Breast epithelium (tissue), 4 donors: ENCODE results near the gene TAL2. TPM values are rescaled to one million over a fixed set of nuclear protein-coding genes. Genes with fewer than 3 reads are reported as not detected.

Source experiments
- DNase-seq, 2 donors: peaks; one replicate each; pipeline ENCODE4 v3.0.0-alpha.2; 2019; ENCODE audit warnings: low spot score in 2 of 2
- H3K27ac ChIP-seq, 2 donors: fragments of 200-600 bp; sonication (generic) in 1 of 2; one replicate each; pipeline ENCODE4 v1.5.1; 2016 to 2019; ENCODE audit warnings: mild to moderate bottlenecking in 1 of 2
- H3K27me3 ChIP-seq, 2 donors: fragments of 200-600 bp; sonication (generic) in 1 of 2; one replicate each; pipeline versions ENCODE4 v1.5.1 to v1.6.0; 2017 to 2019; ENCODE audit warnings: control low read depth in 1 of 2, mild to moderate bottlenecking in 1 of 2
- H3K36me3 ChIP-seq: fragments of 200-600 bp; one replicate; pipeline ENCODE4 v1.5.1; 2019
- H3K4me1 ChIP-seq, 2 donors: fragments of 200-600 bp; sonication (generic); one replicate each; pipeline ENCODE4 v1.5.1; 2016 to 2019; ENCODE audit warnings: control low read depth in 1 of 2
- H3K4me3 ChIP-seq, 3 donors: fragments of 200-600 bp; sonication (generic); 1 replicate in 2 of 3; 2 replicates in 1 of 3; pipeline ENCODE4 v1.5.1; 2016 to 2019; ENCODE audit warnings: mild to moderate bottlenecking in 3 of 3, moderate library complexity in 2 of 3
- H3K9me3 ChIP-seq, 2 donors: fragments of 200-600 bp; sonication (generic) in 1 of 2; one replicate each; pipeline ENCODE4 v1.5.1; 2016 to 2019; ENCODE audit warnings: control low read depth in 1 of 2
- POLR2A ChIP-seq: fragments of 450-650 bp; IDR thresholded peaks from one replicate; pipeline ENCODE4 v1.6.1; 2016; ENCODE audit warnings: antibody characterized with exemption, mild to moderate bottlenecking, moderate library complexity
- POLR2AphosphoS5 ChIP-seq, 3 donors: sonication (generic); formaldehyde crosslinking; IDR thresholded peaks; one replicate each; pipeline ENCODE4 v1.6.1; 2017; ENCODE audit warnings: antibody characterized with exemption in 3 of 3
- intact Hi-C: fragments of 100-400 bp; cut with DNase I; formaldehyde crosslinking; loops from one replicate; pipeline ENCODE4 v1.15.1; 2023; ENCODE audit warnings: low total_unique reads
- total RNA-seq, 3 donors: library from RNA; depleted of rRNA; stranded (reverse); fragments of >200 nt; gene quantifications; one replicate each; pipeline ENCODE4 v1.1.0, GENCODE V29; 2016
- TF ChIP-seq, protein P1 (sequence below), 3 donors: fragments of 450-650 bp; IDR thresholded peaks; one replicate each; pipeline ENCODE4 v1.5.1; 2016 to 2017; ENCODE audit warnings: antibody characterized with exemption in 3 of 3, mild to moderate bottlenecking in 3 of 3, moderate library complexity in 3 of 3

TAL2 gene
- total RNA-seq, 3 donors from 2014 or later: not detected

DNA sequence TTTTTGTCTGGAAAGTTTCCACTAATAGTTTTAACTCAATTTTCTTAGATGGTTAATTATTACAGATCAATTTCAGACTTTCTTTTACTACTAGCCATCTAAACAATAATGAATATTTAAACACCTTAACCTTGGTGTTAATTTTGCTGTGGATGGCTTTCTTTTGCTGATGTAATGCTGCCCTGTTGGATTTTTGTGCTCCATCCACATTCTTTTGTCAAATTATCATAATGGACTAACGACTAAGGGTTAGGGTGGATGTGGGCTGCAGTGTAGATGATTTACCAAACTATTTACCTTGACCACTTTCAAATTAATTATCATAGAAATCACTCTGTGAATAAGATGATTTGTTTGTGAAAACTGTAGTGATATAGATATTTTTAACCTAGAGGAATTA lies 16.5 kb downstream of the TAL2 start:
- Histone ChIP-seq H3K27ac (no peak overlapping the region), H3K27me3 (no peaks in the 10 kb centered on the region), H3K4me3 (no peak overlapping the region), H3K36me3 (no peaks in the 10 kb centered on the region), H3K9me3 (no peaks in the 10 kb centered on the region), H3K4me1 (no peaks in the 10 kb centered on the region)
- no peak for DNase-seq
- intact Hi-C loops: no loop called here
- TF ChIP-seq, protein P1, sequence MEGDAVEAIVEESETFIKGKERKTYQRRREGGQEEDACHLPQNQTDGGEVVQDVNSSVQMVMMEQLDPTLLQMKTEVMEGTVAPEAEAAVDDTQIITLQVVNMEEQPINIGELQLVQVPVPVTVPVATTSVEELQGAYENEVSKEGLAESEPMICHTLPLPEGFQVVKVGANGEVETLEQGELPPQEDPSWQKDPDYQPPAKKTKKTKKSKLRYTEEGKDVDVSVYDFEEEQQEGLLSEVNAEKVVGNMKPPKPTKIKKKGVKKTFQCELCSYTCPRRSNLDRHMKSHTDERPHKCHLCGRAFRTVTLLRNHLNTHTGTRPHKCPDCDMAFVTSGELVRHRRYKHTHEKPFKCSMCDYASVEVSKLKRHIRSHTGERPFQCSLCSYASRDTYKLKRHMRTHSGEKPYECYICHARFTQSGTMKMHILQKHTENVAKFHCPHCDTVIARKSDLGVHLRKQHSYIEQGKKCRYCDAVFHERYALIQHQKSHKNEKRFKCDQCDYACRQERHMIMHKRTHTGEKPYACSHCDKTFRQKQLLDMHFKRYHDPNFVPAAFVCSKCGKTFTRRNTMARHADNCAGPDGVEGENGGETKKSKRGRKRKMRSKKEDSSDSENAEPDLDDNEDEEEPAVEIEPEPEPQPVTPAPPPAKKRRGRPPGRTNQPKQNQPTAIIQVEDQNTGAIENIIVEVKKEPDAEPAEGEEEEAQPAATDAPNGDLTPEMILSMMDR (IDR thresholded peaks at IDR 0.05): no peak
- no peak for TF ChIP-seq POLR2AphosphoS5 (IDR thresholded peaks at IDR 0.05)
- TF ChIP-seq POLR2A: no peak

DNA sequence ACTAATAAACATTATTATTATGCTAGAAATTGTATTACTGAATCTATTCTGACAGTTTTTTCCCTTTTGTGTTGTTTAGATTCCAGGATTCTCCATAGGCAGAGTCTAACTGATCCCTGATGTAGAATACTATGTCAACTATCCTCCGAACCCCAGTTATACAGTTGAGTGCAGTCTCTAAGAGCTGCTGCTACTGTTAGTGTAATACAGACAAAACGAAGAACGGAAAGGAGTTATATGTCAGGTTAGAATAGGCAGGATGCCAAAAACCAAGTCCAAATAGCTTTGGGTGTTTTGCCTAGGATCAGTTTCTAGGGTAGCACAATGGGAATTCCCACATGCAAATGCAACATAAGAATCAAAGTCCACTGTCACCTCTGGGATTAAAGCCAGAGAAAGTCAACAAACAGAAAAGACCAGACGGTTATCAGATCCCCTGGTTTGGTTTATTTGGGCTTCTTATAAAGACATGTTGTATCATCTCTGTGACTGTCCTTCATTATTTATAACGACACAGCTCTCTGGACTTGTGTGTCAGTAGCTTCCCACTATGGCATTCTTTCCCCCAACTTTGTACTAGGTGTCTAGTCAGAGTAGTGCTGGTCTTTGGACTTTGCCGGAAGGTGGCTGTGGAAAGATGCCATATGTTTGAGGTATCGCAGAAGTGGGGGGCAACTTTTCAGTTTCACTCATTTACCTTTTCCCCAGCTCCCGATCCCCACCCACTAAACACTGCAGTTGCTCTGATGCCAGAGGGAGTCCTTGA lies 17.2 kb downstream of the TAL2 start:
- H3K4me3 ChIP-seq: no peak overlapping the region
- no peaks in the 10 kb centered on the region for H3K36me3 ChIP-seq
- H3K9me3 ChIP-seq: no peaks in the 10 kb centered on the region
- no peaks in the 10 kb centered on the region for H3K27me3 ChIP-seq
- DNase-seq: no peak
- intact Hi-C loops: no loop called here
- no peak overlapping the region for H3K27ac ChIP-seq
- TF ChIP-seq, protein P1 (IDR thresholded peaks at IDR 0.05): no peak
- H3K4me1 ChIP-seq: no peaks in the 10 kb centered on the region

DNA sequence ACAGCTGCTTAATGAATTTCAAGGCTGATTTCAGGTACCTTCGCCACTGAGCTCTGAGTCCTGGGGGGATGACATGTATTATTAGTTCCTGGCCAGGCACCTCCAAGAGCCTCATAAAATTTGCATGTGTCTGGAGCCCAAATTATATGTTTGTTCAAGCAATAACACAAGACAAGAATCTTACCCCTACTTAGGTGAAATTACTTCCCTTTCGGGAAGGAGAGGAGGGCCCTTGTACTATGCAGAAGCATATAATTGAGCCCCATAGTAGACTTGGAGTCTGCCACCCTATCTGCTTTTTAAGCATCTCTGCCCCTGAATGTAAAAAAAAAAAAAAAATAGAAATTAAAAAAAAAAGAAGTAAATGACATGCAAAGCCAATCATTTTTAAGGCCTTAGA lies 19.1 kb downstream of the TAL2 start:
- H3K9me3 ChIP-seq: no peaks in the 10 kb centered on the region
- intact Hi-C loops: no loop called here
- H3K27me3 ChIP-seq: no peaks in the 10 kb centered on the region
- no peak overlapping the region for H3K4me3 ChIP-seq
- no peak overlapping the region for H3K27ac ChIP-seq
- no peak for DNase-seq
- TF ChIP-seq, protein P1 (IDR thresholded peaks at IDR 0.05): no peak
- TF ChIP-seq POLR2A: no peak
- H3K36me3 ChIP-seq: no peaks in the 10 kb centered on the region
- no peaks in the 10 kb centered on the region for H3K4me1 ChIP-seq

DNA sequence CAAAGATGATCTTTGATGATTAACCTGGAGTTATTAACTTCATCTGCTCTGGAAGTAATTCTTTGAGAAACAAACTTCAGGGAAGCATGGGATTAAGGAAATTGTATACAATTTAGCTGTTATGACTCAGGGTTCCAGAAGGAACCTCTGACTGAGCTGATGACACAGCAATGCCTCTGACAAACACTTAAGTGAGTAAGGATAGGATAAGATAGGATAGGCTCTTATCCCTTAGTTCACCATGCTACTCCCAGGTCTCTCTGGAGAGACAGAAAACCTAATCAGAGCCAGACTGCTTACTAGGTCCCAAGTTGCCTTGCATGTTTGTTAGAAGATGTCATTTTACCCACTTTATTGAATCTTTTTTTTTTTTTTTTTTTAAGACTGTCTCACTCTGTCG lies 19.5 kb downstream of the TAL2 start:
- intact Hi-C loops: no loop called here
- no peak for DNase-seq
- H3K36me3 ChIP-seq: no peaks in the 10 kb centered on the region
- TF ChIP-seq, protein P1 (IDR thresholded peaks at IDR 0.05): no peak
- TF ChIP-seq POLR2AphosphoS5 (IDR thresholded peaks at IDR 0.05) (no peak), POLR2A (no peak)
- no peak overlapping the region for H3K27ac ChIP-seq
- no peaks in the 10 kb centered on the region for H3K9me3 ChIP-seq
- no peak overlapping the region for H3K4me3 ChIP-seq
- no peaks in the 10 kb centered on the region for H3K4me1 ChIP-seq
- no peaks in the 10 kb centered on the region for H3K27me3 ChIP-seq

DNA sequence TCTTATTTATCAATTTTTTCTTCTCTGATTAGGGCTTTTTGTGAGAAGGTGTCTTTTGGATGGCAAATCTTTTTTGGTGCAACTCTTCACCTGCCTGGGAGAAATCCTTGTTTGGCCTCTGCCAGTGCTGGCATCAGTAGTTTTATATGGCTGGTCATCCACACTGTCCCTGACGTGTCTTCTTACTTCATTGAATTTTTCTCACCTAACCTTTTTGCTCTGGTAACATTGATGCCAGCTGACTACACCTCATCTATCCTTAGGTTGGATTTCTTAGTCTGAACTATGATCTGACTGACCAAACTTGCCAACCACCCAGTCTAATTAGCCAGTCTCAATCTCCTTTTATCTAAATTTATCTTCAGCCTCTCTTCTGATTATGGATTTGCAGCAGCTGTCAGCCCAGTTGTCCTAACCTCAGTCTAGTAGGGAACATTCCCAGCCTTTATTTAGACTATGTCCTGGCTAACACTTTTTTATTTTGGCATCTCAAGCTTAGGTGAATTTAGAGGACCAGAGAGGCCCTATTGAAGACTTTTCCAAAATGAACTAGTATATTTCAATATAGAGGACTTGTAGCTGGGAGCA lies 21.5 kb downstream of the TAL2 start:
- TF ChIP-seq, protein P1 (IDR thresholded peaks at IDR 0.05): no peak
- TF ChIP-seq POLR2AphosphoS5 (IDR thresholded peaks at IDR 0.05) (no peak), POLR2A (no peak)
- DNase-seq: no peak
- Histone ChIP-seq H3K27me3 (no peaks in the 10 kb centered on the region), H3K4me3 (no peak overlapping the region), H3K9me3 (no peaks in the 10 kb centered on the region), H3K4me1 (no peaks in the 10 kb centered on the region), H3K36me3 (no peaks in the 10 kb centered on the region), H3K27ac (no peak overlapping the region)
- intact Hi-C loops: no loop called here
